DMS79 (cell line): Measurements from ENCODE around the gene TENT4B.

Experiments used
- DNase-seq: peaks from one replicate; lab custom pipeline; 2025; lab: John Stamatoyannopoulos, UW

Gene TENT4B

GRCh38 chr16:50271148-50272041, 118.3 kb downstream of the TENT4B start:
- DNase-seq, result no peak

GRCh38 chr16:50272111-50272571, 119.0 kb downstream of the TENT4B start:
- DNase-seq, result no peak

GRCh38 chr16:50272687-50273381, 119.7 kb downstream of the TENT4B start:
- DNase-seq, result no peak

GRCh38 chr16:50273382-50273690, 120.2 kb downstream of the TENT4B start:
- no peak for DNase-seq

GRCh38 chr16:50273888-50274325, 120.8 kb downstream of the TENT4B start:
- DNase-seq, result no peak

- no peak for DNase-seq
Observed at GRCh38 chr16:50274326-50275097, 121.4 kb downstream of the TENT4B start.

- DNase-seq, result no peak
Observed at GRCh38 chr16:50275098-50275415, 122.0 kb downstream of the TENT4B start.

GRCh38 chr16:50275428-50276325, 122.6 kb downstream of the TENT4B start:
- no peak for DNase-seq

GRCh38 chr16:50276326-50276640, 123.2 kb downstream of the TENT4B start:
- no peak for DNase-seq

- DNase-seq, result no peak
Observed at GRCh38 chr16:50276801-50277555, 123.9 kb downstream of the TENT4B start.

GRCh38 chr16:50278251-50278650, 125.1 kb downstream of the TENT4B start:
- no peak for DNase-seq

- DNase-seq, result no peak
Observed at GRCh38 chr16:50279504-50279865, 126.4 kb downstream of the TENT4B start.

- no peak for DNase-seq
Observed at GRCh38 chr16:50280932-50281331, 127.8 kb downstream of the TENT4B start.
